Spleen (tissue), 7 donors: ENCODE results near the gene GGCX.

Experiments
- CTCF ChIP-seq, 11 experiments: fragments of 200-600 bp in 7 of 11; fragments of 450-650 bp in 4 of 11; sonication (generic) in 4 of 11; IDR thresholded peaks in 8 of 11; conservative IDR thresholded peaks in 3 of 11; 1 replicate in 7 of 11; 2 replicates in 4 of 11; pipeline versions ENCODE4 v1.4.0 to v1.8.0; 2016 to 2021; ENCODE audit warnings: antibody characterized with exemption in 11 of 11, inconsistent platforms in 4 of 11, mild to moderate bottlenecking in 1 of 11
- POLR2A ChIP-seq, 3 donors: fragments of 450-650 bp; IDR thresholded peaks; one replicate each; pipeline ENCODE4 v1.5.1; 2017; ENCODE audit warnings: antibody characterized with exemption in 3 of 3, mild to moderate bottlenecking in 1 of 3
- donor health status: DM: no; HTN: no; CAD: no; lungs with moderate emphysema.
- donor health status: DM: no; HTN: no; CAD: no.
- donor health status: DM: no; HTN: no; CAD: no.

GRCh38 chr2:85497944-85498630 is 63.2 kb downstream of the GGCX start:
- TF ChIP-seq CTCF (IDR thresholded peaks at IDR 0.05 in 8 of 11, conservative IDR thresholded peaks at IDR 0.05 in 3 of 11) (no peak), POLR2A (IDR thresholded peaks at IDR 0.05) (no peak)
